GM18909 (cell line): ENCODE results near the gene FSTL4.

Source experiments
- ATAC-seq: cut with Tn5 transposase; IDR thresholded peaks from one replicate; pipeline ENCODE4 v1.9.1; 2021; ENCODE audit warnings: mild to moderate bottlenecking; ENCODE audit not compliant: unreplicated experiment, poor library complexity

The FSTL4 gene

DNA sequence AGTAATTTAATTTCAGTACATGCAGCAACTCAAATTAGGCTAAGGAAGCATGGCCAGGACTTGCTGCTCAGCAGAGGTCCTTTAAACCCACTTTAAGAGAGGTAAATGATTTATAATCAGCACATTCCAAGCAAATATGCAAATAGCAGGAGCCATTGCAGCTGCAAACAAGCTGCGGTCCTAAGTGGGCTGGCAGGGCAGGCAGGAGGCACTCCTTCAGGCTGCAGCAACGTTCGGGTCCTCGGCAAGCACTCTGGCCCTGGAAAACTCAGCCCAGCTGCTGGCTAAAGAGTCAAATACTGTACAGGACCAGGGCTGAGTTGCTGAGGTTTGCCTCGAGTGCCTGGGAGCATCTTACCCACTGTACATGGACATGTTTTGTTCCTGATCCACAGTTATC lies 126.9 kb downstream of the FSTL4 start:
- ATAC-seq = no peak

DNA sequence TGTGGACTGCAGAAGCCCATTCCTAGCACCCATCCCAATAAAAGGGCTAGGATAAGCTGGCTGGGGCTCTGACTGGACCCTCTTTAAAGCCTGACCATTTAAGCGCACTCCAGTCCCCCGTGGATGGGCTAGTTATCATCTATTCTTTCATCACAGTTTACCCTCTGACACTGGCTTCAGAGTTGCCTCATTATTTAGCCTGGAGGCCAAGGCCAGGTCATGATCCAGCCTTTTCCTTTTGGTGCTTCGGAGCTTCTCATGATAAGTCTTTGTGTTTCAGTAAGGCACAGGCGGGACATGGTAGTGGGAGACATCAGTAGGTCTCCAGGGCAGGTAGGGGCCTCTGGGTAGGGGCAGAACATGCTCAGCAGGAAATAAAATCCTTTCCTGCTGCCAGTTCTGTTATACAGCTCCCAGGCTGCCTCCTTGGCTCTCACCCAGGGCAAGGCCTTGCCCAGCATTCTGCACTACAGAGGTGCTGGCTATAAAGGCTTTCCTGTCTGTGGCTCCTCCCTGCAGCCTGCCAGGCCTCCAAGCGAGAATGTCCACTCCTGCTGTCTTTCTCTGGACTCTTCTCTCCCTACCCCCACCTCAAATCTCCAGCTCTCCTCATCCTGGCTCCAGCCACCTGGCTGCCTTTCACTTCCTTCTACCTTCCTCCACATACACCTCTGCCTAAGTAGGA lies 128.8 kb downstream of the FSTL4 start:
- ATAC-seq = no peak

DNA sequence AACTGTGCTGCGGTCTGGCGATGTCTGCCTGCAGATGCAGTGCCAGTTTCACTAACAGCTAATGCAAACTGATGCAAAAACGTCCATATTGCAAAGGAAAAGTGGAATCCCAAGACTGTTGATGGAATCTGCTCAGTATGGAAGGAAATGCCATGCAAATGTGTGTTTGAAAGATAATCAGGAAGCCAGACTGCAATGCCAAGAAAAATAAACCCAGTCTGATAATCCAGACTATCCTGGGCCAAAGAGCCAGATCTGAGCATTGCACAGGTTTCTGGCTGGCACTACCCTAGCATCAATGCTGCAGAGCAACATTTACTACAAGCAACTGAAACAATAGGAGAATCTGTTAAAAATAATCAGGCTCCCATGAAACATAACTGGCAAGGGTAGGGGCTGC lies 130.3 kb downstream of the FSTL4 start:
- ATAC-seq = no peak

DNA sequence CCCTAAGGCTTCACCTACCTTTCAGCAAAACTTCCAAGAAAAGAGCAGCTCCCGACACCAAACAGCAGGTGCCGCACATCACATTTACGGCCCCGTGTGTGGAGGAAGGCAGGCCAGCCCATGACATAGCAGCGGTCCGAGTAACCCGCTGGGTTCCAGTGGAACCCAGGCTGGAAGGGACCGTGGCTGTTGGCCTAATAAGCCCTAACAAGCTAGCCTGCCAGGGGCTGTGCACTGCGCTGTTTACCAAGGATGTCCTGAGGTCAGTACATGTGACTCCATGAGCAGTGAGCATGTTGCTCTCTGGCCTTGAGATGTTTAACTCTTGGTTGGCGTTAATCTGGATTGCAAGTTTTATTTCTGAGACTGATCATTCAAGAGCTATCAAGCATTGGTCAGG lies 131.5 kb downstream of the FSTL4 start:
- no peak for ATAC-seq

DNA sequence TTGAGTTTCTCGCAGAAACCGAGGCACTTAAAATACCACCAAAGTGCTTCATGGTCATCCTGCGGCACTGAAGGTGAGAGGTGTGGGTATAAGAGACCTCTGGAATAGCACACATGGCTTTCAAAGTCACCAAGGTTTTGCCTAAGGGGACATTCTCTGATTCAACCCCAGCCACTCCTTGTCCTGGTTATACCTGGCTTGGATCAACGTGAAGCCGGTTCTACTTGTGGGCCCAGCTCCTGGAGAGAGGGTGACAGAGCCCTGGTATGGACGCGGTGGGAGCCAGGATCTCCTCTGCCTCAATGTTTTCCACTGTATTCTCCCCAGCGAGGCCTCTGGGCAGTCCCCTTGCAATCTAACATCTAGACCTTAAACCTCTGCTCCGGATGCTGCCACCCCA lies 132.0 kb downstream of the FSTL4 start:
- ATAC-seq = no peak

DNA sequence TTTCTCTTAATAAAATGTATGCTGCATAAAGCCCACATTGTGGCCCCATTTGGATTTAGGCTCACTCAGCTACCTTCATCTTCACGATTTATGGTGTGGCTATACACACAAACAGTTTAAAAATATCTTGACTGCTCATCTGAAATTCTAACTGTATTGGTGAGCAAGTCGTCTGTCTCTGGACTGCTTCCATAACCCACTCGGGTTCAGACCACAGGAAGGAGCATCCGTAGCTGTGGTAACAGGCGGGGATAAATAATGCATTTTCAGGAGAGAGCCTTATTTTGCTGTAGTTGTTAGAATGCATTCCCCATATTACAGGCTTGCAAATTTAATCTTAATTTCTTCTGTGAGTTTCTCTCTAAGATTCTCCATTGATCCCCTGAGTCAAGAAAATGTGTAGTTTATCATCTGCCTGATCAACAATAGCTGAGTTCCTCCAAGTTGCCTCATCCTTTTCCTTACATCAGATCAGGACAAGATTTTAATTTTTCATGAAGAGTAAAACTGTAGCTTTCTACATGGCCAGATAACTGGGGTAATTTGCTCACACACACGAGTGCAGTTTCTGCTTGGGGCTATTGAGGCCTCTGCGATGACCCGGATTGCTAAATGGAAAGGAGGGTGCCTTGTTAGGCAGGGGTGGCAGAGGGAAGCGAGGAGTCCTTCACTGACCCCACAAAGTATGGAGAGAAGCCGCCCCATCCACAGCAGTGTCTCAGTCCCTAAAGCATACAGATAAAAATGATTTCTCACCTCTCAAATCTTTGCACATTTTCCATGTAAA lies 133.9 kb downstream of the FSTL4 start:
- ATAC-seq = no peak

DNA sequence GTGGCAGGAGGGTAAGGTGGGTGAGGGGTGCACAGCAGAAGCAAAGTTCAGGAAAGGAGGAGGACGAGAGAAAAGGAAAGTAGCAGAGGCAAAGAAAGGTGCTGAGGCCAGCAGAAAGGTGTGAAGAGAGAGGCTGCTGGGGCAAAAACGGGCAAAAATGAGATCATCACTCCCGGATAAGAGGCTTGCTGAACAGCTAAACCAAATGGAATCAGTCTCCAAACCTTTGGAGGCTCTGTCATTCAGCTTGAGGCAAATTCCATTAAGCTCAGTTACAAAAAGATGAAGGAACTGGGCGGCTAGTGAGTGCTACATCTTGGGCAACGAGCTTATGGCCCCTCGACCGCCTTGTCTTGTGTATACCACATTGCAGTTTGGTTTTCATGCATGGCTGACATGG lies 136.4 kb downstream of the FSTL4 start:
- ATAC-seq = no peak

DNA sequence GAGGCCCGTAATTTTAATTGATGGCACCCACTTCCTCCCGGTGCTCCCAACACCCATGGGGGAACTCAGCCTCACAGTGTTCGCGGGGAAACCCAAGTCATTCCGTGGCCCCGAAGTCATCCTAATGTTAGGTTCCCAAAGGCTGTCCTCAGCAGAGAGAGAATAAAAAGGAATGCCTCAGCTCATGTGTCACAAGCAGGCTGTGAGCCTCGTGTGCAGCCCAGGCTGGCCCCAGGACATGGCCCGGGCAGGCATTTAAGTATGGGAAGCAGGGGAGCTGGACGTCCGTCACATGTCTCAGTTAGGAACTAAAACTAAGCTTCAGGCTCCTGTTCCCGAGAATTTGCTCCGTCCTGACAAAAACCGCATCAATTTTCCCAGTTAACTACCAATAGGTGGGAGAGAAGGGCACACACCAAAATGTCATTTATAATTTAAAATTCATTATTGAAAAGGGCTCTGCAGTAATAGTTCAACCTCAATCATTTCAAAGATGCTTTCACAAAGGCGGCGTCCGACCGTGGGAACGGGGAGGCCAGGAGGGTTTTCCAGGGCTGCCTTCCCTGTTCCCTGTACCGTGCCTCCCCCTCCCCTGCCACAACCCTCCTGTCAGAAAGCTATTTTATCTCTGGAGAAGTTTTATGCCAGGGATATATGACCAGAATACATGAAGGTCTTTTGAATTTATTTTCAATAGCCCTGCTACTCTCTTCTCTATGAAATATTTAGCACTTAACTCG lies 137.3 kb downstream of the FSTL4 start:
- ATAC-seq = no peak

DNA sequence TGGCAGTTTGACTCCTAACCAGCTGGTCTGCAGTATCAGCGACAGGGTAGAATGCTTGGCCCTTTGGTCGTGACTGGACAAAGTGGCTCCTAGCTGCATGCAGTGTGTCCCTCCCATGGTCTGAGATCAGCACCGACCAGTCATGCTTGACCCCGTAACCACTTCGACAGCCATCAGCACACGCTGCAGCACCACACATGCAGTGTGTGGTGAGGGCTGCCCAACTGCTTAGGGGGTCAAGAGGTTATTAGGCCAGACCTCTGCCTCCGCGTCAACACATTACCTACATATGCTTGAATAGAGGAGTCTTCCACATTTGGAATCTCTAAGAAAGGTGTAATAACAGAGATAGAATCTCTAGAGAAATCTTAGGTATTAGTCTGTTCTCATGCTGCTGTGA lies 139.1 kb downstream of the FSTL4 start:
- ATAC-seq = no peak

DNA sequence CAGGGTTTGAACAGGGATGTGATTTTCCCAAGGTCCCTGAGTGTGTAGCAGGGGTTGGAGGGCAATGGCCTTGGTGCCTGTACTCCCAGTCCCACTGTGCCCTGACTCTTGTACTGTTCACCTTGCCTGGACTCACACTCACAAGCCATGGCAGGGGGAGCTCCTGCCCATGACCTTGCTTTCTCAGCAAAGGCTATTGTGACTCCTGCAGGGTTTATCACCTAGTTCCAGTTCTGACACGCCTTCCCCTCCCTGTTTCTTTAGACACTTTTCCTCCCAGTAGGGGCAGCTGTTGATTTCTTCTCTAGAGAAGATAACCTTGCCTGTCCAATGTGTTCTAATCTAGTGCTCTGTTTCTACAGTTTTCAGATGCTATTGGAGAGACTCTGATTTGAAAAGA lies 139.5 kb downstream of the FSTL4 start:
- no peak for ATAC-seq

DNA sequence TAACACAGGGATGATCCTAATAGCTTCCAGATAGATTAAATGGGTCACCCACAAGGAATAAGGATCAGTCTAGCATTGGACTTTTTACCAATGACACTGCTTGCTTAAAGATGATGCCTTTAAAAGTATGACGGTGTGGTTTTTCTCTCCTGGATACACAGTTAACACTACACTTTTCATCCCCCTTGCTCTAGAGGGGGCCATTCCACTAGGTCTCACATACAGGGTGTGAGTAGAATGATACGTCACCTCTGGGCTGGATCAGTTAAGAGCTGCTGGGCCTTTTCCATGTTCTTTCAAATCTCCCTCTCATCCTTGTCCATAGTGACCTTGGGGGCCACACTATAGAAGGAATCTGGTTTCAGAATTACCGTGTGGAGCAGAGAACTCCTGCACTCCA lies 140.6 kb downstream of the FSTL4 start:
- no peak for ATAC-seq

DNA sequence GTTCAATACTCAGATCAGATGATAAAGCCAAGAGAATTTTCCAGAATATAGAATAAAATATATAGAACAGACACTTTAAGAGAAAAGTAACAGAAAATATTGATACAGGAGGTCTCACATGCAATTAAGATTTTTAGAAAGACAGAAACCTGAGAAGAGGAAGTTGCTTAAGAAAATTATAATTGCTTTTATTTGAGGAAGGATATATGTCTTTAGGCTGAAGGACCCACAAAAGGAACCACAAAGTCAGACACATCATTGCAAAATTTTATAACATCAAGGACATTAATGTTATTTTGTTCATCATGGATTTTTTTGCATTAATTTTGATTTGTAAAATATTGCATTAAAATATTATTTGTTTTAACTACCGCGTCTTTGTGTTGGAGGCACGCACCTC lies 141.5 kb downstream of the FSTL4 start:
- no peak for ATAC-seq

DNA sequence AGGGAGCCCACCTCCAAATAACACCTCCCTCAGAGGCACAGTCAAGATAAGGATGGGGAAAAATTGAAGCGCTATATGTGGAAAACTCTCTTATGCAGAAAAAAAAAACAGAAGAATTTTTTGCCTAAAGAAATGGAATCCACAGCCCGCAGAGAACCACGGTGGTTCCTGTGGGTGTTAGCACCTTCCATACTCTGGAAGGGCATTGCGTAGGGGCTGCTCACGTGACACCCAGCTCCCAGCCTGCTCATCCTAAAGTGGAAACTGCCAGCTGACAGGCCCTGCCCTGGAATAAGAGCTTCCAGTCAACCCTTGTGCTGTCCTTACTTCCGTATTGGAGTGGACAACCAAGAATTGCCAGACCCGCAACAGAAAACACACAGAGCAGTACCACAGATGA lies 142.5 kb downstream of the FSTL4 start:
- no peak for ATAC-seq

DNA sequence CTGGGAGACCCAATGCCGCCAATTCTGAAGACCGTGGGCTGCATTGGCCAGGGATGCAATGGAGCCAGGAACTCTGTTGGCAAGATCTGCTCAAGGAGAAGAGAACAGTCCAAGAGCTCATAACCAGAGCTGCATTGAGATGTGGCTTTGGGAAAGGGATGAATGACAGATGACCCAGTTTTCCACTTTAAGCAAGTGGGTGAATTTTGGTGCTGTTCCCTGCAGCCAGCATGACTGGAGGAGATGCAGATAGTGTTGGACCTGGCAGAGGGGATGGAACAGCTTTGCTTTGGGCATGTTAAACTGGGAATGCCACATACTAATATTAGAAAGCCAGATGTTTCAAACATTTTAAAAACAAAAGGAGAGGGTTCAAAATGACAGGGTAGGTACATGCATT lies 143.1 kb downstream of the FSTL4 start:
- no peak for ATAC-seq

DNA sequence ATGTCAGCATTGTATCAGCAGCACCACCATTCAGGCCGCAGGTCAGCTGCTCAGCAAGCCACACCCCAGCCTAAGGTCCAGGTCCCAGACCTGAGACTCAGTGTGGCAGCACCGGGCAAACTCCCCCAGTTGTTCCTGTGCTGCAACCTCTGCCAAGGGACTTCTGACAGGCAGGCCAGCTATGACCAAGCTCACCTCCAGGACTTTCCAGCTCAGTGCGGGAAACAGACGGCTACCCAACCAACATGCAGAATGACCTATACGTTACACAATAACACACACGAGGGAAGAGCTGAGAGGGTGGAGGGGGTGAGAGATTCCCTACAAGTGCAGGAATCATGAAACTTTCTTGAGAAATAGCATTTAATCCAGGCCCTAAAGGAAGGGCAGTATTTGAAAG lies 143.7 kb downstream of the FSTL4 start:
- ATAC-seq = no peak

DNA sequence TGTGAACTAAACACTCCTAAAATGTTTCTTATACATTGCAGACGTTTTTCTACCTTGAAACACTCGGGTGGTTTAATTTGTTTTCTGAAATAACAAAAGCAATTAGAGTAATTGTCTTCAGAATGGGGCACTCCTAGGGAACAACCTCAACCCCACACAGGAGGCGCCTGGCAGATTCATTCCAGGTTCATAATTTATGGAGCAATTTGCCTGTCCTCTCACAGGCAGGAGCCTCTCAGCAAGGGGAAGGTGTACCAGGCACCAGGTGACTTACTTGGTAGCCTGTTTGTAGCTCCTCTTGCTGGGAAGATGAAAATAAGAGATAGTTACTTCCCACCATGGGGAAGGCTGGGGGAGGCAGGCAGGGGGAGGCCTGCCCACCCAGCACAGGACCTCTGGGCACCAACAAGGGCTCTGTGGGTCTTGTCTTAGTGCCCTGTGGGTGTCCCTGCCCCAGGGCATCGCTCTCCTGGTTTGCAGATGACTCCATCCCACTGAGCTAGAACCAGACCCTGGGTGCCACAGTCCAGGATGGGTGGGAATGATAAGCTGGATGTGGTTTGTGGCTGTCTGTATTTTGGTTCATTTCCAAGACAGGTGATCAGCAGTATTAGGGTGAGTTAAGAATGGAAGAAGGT lies 144.4 kb downstream of the FSTL4 start:
- ATAC-seq = no peak

DNA sequence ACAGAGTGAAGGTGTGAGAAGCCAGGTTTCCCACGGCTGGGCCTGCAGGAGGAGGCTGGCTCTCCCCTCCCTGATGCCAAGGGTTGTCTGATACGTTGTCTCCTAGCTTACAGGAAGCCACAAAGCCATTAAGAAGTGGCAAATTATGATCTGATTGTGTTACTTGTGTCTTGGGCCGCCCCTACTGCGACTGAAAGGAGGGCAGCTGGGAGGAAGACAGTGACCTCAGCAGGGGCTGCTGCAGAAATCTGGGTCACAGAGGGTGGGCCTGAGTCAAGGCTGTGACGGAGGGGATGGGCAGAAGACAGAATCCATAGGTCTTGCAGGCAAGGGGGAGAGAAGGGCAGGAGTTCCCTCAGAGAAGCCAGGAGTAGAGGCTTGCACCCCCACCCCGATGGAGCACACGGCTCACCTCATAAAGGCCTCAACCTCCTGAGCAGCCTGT lies 145.0 kb downstream of the FSTL4 start:
- ATAC-seq = no peak

DNA sequence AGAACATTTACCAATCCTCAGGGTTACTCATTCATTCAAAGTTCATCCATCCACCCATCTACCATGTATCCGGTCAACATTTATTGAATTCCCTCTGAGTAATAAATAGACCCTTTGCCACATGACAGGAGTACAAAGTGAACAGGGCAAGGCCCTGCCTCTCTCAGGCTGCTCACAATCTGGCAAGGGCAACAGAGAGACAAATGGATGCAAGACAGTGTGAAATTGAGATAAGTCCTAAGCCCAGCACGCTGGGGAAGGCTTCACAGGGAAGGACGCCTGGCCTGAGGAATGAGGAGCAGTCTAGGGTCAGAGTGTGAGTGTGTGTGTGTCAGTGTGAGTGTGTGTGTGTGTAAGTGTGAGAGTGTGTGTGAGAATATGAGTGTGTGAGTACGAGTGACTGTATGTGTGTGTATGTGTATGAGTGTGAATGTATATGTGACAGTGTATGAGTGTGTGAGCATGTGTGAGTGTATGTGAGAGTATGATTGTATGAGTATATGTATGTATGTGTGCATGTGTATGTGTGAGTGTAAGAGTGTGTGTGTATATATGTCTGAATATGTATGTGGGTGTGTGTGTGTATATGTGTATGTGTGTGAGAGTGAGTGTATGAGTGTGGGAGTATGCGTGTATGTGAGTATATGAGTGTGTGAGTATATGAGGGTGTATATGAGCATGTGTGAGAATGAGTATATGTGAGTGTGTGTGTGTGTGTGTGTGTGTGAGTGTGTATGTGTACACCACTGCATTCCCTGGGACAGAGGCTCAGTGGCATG lies 145.6 kb downstream of the FSTL4 start:
- no peak for ATAC-seq

DNA sequence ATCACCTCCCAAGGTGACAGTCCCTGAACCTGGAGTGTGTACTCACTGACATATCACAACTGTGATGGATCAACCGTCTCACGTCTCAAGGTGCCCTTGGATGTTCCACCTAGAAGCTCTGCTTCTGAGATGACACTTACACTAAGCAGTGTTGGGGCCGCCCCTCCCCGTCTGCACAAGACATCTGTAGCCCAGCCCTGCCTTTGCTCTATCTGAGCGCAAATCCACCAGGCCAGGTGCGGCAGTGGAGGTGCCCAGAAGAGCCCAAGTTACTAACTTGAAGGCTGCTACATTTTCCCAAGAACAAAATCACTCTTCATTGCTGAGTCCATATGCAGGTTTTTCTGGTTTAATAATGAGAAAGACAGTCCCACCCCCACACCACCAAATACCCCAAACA lies 148.3 kb downstream of the FSTL4 start:
- ATAC-seq = no peak
